HG02852 (cell line): Measurements from ENCODE around the gene DDR2.

Experiments
- ATAC-seq: cut with Tn5 transposase; IDR thresholded peaks from one replicate; pipeline ENCODE4 v1.9.1; 2021; ENCODE audit warnings: mild to moderate bottlenecking, moderate library complexity; ENCODE audit not compliant: unreplicated experiment

Gene DDR2

GRCh38 chr1:162822391-162823200 lies 190.3 kb downstream of the DDR2 start:
- ATAC-seq: no peak

- ATAC-seq: no peak
Measured at GRCh38 chr1:162823231-162823630, 191.0 kb downstream of the DDR2 start.

GRCh38 chr1:162823771-162824525 lies 191.7 kb downstream of the DDR2 start:
- no peak for ATAC-seq

GRCh38 chr1:162829268-162829667 lies 197.0 kb downstream of the DDR2 start:
- no peak for ATAC-seq

GRCh38 chr1:162832470-162832869 lies 200.2 kb downstream of the DDR2 start:
- ATAC-seq: no peak

- ATAC-seq: peak; percentile 90
Measured at GRCh38 chr1:162835157-162835899, 203.1 kb downstream of the DDR2 start.
